DMS114 treated with DMSO at 0.1 percent for 48 hours (cell line): Measurements from ENCODE around the gene CNPY3.
A peak's percentile ranks its signal among the peaks of the same experiment; 100 is the strongest.

Experiments used
- DNase-seq: peaks from one replicate; lab custom pipeline; 2025; ENCODE audit not compliant: unreplicated experiment; lab: John Stamatoyannopoulos, UW

CNPY3 gene

DNA sequence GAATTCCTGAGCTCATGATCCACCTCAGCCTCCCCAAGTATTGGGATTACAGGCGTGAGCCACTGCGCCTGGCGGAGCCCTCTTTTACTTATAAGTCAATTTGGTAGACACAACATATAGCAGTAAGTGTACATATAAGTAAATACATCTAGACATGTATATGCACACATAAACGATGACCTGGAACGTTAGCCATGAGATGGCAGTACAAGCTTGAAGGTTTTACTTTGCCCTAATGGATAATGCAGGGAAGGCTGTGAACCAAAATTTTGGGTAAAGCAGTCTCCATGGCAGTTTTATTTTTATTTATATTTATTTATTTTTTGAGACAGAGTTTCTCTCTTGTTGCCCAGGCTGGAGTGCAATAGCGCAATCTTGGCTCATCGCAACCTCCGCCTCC, 28.8 kb downstream of the CNPY3 start:
- DNase-seq: peak; percentile 53

DNA sequence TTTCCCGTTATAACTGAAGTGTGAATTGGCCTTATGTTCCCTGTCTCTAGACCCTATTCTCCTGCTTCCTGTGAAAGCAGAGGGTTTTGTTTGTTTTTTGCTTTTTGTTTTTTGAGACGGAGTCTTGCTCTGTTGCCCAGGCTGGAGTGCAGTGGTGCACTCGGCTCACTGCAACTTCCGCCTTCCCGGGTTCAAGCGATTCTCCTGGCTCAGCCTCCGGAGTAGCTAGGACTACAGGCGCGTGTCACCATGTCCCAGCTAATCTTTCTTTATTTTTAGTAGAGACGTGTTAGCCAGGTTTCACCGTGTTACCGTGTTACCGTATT, 30.6 kb downstream of the CNPY3 start:
- DNase-seq: no peak

DNA sequence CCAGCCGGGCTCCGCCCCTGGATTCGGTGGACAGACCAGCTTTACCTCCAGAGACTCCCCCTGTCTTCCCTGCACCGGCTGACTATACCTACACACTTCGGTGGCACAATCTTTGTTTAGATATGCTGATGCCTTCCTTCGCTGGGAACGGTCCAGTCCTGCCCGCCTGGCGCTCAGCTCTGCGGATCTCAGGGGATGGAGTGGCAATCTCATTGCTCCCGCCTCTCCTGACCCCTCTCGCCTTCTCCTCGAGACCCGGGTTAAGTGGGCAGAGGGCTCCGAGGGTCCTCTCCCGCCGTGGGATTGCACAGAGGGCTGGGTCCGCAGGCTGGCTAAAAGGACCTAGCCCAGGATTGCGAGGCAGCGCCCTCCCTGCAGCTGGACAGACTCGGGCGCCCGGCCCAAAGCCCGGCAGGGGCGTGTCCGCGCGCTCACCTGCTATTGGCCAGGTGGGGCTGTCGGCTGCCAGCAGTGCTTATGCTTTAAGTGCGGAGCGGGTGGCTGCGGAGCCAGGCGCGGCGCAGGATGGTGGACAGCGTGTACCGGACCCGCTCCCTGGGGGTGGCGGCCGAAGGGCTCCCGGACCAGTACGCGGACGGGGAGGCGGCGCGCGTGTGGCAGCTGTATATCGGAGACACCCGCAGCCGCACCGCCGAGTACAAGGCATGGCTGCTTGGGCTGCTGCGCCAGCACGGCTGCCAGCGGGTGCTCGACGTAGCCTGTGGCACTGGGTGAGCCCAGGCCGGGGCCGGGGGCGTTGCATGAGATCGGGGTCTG, 31.2 kb downstream of the CNPY3 start, which contains the start of gene GNMT:
Gene GNMT (plus strand): TSS at position 512 of the 777 bp plus-strand sequence. CDS start 14 bp downstream, at position 526.
- peak; percentile 27 for DNase-seq

DNA sequence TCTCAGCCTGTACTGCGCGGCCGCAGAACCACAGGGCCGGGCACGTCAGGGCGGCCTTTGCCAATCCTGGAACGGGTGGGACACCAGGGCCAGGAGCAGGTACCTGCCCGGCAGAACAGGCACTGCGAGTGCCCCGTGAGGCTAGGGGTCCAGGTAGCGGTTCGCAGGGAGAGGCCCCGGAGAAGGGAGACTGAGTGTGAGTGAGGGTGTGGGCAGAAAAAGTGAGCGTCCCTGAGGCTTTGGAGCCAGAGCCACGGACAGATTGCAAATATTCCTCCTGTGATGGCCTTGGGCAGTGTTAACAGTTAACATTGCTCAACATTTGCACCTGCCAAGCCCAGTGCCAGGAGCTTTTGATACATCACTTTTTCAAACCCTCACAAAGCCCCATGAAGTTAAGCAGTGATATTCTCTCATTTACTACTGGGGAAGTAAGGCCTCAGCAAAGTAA, 31.8 kb downstream of the CNPY3 start:
- DNase-seq: no peak

GRCh38 chr6:42962096-42962495, 32.8 kb downstream of the CNPY3 start:
- DNase-seq: no peak

GRCh38 chr6:42962502-42963178, 33.4 kb downstream of the CNPY3 start:
- DNase-seq: no peak

GRCh38 chr6:42963179-42963854, 34.0 kb downstream of the CNPY3 start:
- no peak for DNase-seq

DNA sequence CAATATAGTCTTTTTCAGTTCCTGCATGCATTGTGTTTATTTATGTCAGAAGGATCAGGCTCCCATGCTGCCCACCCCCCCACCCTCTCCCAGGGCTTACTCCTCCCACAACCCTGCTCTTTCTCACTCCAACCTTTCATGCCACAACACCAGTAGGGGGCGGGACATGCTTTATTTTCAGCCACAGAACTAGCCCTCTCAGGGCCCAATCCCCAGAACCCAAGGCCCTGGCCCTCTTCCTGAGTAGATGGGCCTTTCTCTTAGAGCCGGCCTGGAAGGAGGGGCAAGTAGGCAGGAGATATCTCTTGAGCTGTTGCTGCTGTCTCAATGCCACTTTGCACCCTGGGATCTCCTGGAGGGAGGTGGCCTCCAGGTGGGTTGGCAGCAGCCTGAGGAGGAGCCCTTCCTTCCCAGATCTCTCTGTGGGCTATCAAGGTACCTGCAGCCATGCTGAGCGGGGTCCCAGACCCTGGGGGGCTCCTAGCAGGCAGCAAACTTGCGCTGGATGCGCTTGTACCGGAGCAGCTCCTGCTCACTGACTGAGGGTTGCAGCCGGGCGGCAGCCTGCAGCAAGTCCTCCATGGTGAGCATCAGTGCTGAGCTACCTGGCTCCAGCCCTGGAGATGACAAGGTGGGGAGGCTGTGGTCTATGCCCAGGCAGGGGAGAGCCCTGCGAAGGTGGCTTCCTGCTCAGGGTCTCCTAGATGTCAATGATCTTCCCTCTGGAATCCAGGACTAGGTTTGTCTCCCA, 34.8 kb downstream of the CNPY3 start:
- peak; percentile 60 for DNase-seq

- DNase-seq: no peak
Observed at GRCh38 chr6:42966571-42966970, 37.3 kb downstream of the CNPY3 start.

DNA sequence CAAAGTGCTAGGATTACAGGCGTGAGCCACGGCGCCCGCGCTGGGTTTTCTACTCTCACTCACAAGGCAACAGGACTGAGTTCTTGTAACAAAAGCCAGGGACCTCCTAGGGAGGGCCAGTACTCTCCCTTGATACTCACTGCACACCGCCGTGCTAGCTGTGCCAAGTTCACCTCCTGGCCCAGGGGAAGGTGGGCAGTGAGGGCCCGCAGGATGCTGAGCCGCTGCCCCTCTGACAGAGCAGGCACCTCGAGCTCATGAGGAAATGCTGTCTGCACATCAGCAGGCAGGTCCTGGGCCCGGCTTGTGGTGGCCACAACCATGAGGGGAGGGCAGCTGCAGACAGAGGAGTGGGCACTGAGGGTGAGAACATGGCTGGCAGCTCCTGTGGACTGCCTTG, 37.9 kb downstream of the CNPY3 start:
- no peak for DNase-seq

DNA sequence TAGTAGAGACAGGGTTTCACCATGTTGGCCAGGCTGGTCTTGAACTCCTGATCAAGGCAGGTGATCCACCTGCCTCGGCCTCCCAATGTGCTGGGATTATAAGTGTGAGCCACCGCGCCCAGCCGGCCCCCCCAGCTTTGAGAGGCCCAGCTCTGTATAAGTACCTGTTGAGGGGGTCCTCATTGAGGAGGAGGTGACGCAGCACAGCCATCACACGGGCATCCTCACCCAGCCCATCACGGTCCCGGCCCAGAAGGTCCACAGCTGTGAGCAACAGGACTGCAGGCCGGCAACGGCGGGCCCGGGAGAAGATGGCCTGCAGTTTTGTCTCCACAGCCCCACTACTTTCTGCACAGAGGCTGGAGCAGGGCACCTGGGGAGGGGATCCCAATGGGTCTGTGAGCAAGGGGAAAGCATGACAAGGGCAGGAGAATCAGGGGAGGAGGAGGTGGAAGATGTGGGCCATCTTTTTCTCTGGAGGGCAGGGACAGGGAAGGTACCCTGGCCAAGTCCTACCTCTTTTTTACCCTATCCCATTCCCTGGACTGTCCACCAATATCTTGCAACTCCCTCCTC, 38.9 kb downstream of the CNPY3 start:
- no peak for DNase-seq

DNA sequence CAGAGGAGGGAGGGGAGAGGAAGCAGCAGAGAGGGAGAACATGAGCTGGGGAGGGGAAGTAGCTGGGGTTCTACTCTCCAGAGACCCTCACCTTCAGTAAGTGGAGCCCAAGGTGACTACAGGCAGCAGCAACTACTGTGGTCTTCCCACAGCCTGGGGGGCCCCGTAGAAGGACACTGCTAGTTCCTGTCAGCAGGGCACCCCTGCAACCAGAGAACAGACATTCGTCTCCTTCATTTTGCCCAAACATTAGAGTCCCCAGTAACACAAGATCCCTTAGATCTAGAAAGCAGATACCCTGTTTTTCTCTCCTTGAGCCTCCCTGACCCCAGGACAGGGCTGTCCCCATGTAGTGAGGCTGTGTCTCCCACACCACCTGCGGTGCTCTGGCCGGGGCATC, 39.5 kb downstream of the CNPY3 start:
- no peak for DNase-seq

GRCh38 chr6:42969431-42969830, 40.2 kb downstream of the CNPY3 start:
- DNase-seq: no peak

GRCh38 chr6:42969934-42970333, 40.7 kb downstream of the CNPY3 start:
- no peak for DNase-seq

DNA sequence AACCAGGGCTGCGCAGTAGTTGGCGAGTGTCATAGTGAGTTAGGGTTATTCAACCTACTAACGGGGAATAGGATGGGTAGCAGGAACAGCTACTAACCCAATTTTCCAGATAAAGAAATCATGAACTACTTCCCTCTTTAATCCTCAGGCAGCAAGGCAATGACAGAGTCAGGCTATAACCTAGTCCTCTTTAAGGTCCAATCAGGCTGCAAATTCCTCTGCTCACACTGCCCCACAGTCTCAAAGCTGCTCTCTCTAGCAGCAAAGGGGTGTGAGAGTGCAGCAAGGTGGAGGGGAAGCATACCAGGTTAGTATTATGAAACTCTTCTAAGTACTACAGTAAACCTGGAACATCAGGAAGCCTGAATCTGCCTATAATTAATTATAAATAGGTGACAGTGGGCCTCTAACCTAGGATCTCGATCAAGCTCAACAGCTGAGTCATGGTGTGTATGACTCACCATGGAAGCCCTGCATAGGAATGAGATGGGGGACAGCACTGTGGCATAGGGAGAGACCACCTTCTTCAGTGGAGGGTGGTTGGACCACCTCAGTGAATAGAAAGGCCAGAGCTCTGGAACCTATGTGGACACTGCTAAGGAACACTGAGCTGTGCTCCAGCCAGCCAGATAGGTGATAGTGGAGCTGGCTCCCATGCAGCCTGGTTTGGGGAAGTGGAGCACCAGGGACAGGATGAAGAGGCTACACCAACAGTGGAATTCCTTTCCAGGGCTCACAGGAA, 41.8 kb downstream of the CNPY3 start:
- no peak for DNase-seq

DNA sequence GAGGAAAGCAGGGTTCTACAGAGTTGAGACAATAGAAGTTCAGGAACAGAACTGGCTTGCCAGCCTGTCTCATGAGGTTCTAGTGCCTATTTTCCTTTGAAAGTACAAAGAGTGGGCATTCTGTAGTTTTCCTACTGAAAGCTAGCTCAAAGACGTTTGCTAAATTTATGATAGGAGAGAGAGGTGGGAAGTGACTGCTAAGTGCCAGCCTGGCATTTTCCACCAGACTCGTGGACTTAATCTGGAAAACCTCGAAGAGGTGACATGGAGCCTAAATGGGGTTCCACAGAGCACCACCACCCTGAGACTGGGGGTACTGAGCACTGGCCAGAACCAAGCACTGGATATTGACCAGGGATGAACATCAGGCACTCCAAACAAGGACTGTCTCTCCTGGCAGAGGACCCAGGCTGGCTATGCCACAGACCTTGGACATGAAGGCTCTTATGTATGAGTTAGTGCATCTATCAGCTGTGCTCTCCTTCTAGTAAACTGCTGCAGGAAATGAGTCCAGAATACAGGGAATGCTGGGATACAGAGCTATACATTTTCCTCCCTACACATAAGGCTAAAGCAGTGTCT, 42.6 kb downstream of the CNPY3 start:
- DNase-seq: no peak

- no peak for DNase-seq
Observed at GRCh38 chr6:42973926-42974325, 44.6 kb downstream of the CNPY3 start.

GRCh38 chr6:42974919-42975505, 45.7 kb downstream of the CNPY3 start:
- no peak for DNase-seq

GRCh38 chr6:42978487-42978838, 49.2 kb downstream of the CNPY3 start:
- DNase-seq: no peak
